ENCODE measurements around the gene RIN3. TPM values are rescaled to one million over a fixed set of nuclear protein-coding genes. Genes with fewer than 3 reads are reported as not detected.

The RIN3 gene
- total and polyA plus RNA-seq, 4 donors, result 5.0 to 15.6 (median 9.0) TPM

DNA sequence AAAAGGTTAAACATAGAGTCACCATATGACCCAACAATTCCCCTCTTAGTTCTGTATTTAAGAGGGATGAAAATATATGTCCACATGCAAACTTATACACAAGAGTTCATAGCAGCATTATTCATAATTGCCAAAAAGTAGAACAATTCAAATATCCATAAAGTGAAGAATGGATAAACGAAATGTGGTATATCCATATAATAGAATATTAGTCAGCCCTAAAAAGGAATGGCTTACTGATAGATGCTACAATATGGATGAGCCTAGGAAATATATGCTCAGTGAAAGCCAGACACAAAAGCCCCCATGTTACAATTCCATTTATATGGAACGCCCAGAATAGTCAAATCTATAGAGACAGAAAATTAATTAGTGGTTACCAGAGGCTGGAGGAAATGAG, 44.1 kb upstream of the RIN3 start:
- Histone ChIP-seq H3K9me3 (ENCODE audit: control insufficient read depth in 4 of 4, low read length in 3 of 4) (peaks cover 0 to 3% (median 3%) of the 10 kb centered on the region in 4 donors), H3K27ac (ENCODE audit: low read depth in 1 of 2, low read length in 2 of 2) (no peak overlapping the region), H3K4me1 (ENCODE audit: control insufficient read depth in 4 of 4, insufficient read depth in 4 of 4, low read length in 3 of 4) (peaks cover 0 to 7% (median 0%) of the 10 kb centered on the region in 4 donors), H3K36me3 (ENCODE audit: control insufficient read depth in 4 of 4, insufficient read depth in 3 of 4, low read depth in 1 of 4, low read length in 3 of 4) (no peaks in the 10 kb centered on the region), H3K9ac (ENCODE audit: low read depth in 1 of 2, low read length in 2 of 2) (no peak overlapping the region), H3K4me3 (ENCODE audit: low read depth in 1 of 3, low read length in 3 of 3) (no peak overlapping the region), H3K27me3 (ENCODE audit: control insufficient read depth in 4 of 4, insufficient read depth in 4 of 4, low read length in 3 of 4) (no peaks in the 10 kb centered on the region)
- DNase-seq (ENCODE audit: low spot score), result no peak
- 92% methylated on average over 2 of the region's 2 CpGs for WGBS
- TF ChIP-seq JUND (IDR thresholded peaks at IDR 0.05) (no peak), SP1 (IDR thresholded peaks at IDR 0.05) (no peak), NR2F2 (IDR thresholded peaks at IDR 0.05) (no peak), HNF4A (conservative IDR thresholded peaks at IDR 0.05) (no peak)
- TF ChIP-seq, protein P1, sequence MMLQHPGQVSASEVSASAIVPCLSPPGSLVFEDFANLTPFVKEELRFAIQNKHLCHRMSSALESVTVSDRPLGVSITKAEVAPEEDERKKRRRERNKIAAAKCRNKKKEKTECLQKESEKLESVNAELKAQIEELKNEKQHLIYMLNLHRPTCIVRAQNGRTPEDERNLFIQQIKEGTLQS (IDR thresholded peaks at IDR 0.05), result no peak

- no peaks in the 10 kb centered on the region for H3K36me3 ChIP-seq (ENCODE audit: control insufficient read depth in 4 of 4, insufficient read depth in 3 of 4, low read depth in 1 of 4, low read length in 3 of 4)
- H3K9me3 ChIP-seq (ENCODE audit: control insufficient read depth in 4 of 4, low read length in 3 of 4), result peaks cover 0 to 3% (median 3%) of the 10 kb centered on the region in 4 donors
- DNase-seq (ENCODE audit: low spot score), result no peak
- no peak overlapping the region for H3K4me3 ChIP-seq (ENCODE audit: low read depth in 1 of 3, low read length in 3 of 3)
- TF ChIP-seq, protein P1 (IDR thresholded peaks at IDR 0.05), result no peak
- TF ChIP-seq TAF1 (conservative IDR thresholded peaks at IDR 0.05) (no peak), HNF4G (IDR thresholded peaks at IDR 0.05) (no peak)
- H3K27me3 ChIP-seq (ENCODE audit: control insufficient read depth in 4 of 4, insufficient read depth in 4 of 4, low read length in 3 of 4), result no peaks in the 10 kb centered on the region
- no peak overlapping the region for H3K9ac ChIP-seq (ENCODE audit: low read depth in 1 of 2, low read length in 2 of 2)
- H3K4me1 ChIP-seq (ENCODE audit: control insufficient read depth in 4 of 4, insufficient read depth in 4 of 4, low read length in 3 of 4), result peaks cover 0 to 11% (median 2%) of the 10 kb centered on the region in 4 donors
- 95% methylated on average over 3 of the region's 3 CpGs for WGBS
- H3K27ac ChIP-seq (ENCODE audit: low read depth in 1 of 2, low read length in 2 of 2), result no peak overlapping the region
Observed at GRCh38 chr14:92470215-92470614, 43.4 kb upstream of the RIN3 start.

DNA sequence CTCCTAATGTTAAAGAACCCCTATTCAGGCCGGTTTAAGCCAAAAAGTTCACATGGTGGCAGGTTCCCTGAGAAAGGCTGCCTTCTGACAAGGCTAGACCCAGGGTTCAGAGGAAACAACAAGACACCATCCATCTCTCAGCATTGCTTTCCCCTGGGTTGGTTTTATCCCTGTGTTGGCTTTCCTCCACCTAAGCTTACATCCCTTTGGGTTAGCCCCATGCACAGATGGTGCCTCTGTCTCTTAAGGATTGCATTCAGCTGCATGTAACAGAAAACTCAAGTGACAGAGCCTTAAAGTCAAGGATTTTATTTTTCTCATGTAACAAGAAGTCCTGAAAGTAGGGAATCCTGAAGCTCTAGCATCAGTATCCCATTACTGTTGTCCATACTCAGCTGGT, 42.8 kb upstream of the RIN3 start:
- Histone ChIP-seq H3K27ac (ENCODE audit: low read depth in 1 of 2, low read length in 2 of 2) (no peak overlapping the region), H3K27me3 (ENCODE audit: control insufficient read depth in 4 of 4, insufficient read depth in 4 of 4, low read length in 3 of 4) (no peaks in the 10 kb centered on the region), H3K4me3 (ENCODE audit: low read depth in 1 of 3, low read length in 3 of 3) (no peak overlapping the region), H3K4me1 (ENCODE audit: control insufficient read depth in 4 of 4, insufficient read depth in 4 of 4, low read length in 3 of 4) (peaks cover 0 to 15% (median 3%) of the 10 kb centered on the region in 4 donors), H3K9me3 (ENCODE audit: control insufficient read depth in 4 of 4, low read length in 3 of 4) (peaks cover 0 to 3% (median 3%) of the 10 kb centered on the region in 4 donors), H3K36me3 (ENCODE audit: control insufficient read depth in 4 of 4, insufficient read depth in 3 of 4, low read depth in 1 of 4, low read length in 3 of 4) (no peaks in the 10 kb centered on the region), H3K9ac (ENCODE audit: low read depth in 1 of 2, low read length in 2 of 2) (no peak overlapping the region)
- 100% methylated on average over 1 of the region's 1 CpG for WGBS
- no peak for DNase-seq (ENCODE audit: low spot score)
- TF ChIP-seq HNF4A (conservative IDR thresholded peaks at IDR 0.05) (no peak), EGR1 (IDR thresholded peaks at IDR 0.05; ENCODE audit: low read depth in 2 of 2) (no peak), CTCF (IDR thresholded peaks at IDR 0.05; ENCODE audit: low read depth, low read length, missing input control) (no peak), MAX (IDR thresholded peaks at IDR 0.05) (no peak), NR2F2 (IDR thresholded peaks at IDR 0.05) (no peak), JUND (IDR thresholded peaks at IDR 0.05) (no peak), RAD21 (IDR thresholded peaks at IDR 0.05) (no peak), HNF4G (IDR thresholded peaks at IDR 0.05) (no peak), TAF1 (conservative IDR thresholded peaks at IDR 0.05) (no peak), RXRA (IDR thresholded peaks at IDR 0.05) (no peak)
- TF ChIP-seq, protein P2, sequence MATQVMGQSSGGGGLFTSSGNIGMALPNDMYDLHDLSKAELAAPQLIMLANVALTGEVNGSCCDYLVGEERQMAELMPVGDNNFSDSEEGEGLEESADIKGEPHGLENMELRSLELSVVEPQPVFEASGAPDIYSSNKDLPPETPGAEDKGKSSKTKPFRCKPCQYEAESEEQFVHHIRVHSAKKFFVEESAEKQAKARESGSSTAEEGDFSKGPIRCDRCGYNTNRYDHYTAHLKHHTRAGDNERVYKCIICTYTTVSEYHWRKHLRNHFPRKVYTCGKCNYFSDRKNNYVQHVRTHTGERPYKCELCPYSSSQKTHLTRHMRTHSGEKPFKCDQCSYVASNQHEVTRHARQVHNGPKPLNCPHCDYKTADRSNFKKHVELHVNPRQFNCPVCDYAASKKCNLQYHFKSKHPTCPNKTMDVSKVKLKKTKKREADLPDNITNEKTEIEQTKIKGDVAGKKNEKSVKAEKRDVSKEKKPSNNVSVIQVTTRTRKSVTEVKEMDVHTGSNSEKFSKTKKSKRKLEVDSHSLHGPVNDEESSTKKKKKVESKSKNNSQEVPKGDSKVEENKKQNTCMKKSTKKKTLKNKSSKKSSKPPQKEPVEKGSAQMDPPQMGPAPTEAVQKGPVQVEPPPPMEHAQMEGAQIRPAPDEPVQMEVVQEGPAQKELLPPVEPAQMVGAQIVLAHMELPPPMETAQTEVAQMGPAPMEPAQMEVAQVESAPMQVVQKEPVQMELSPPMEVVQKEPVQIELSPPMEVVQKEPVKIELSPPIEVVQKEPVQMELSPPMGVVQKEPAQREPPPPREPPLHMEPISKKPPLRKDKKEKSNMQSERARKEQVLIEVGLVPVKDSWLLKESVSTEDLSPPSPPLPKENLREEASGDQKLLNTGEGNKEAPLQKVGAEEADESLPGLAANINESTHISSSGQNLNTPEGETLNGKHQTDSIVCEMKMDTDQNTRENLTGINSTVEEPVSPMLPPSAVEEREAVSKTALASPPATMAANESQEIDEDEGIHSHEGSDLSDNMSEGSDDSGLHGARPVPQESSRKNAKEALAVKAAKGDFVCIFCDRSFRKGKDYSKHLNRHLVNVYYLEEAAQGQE (IDR thresholded peaks at IDR 0.05), result no peak

Data from liver (tissue), 9 donors.